Fibroblast of skin of abdomen (primary cell): ENCODE measurements around the gene TMOD2.

Source experiments
- DNase-seq: peaks from one replicate; pipeline ENCODE4 v3.0.0-alpha.2; 2013

TMOD2 gene

DNA sequence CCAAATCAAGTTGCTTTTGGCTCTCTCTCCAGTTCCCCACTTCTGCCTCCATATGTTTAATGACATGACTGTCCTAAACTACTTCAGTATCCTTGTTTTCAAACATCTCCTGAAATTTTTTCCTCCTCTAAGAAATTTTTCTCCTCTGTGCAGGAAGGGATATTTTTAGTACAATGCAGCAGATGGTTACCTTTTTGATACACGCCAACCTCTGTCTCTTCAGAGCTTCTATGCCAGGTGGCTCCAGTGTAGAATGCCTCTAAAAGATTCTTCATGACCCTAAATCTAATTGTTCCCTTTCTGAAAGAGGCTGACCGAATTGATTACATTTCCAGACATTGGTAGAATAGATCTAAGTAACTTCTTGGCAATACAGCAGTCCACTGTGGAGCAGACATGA lies 111.7 kb downstream of the TMOD2 start:
- no peak for DNase-seq

DNA sequence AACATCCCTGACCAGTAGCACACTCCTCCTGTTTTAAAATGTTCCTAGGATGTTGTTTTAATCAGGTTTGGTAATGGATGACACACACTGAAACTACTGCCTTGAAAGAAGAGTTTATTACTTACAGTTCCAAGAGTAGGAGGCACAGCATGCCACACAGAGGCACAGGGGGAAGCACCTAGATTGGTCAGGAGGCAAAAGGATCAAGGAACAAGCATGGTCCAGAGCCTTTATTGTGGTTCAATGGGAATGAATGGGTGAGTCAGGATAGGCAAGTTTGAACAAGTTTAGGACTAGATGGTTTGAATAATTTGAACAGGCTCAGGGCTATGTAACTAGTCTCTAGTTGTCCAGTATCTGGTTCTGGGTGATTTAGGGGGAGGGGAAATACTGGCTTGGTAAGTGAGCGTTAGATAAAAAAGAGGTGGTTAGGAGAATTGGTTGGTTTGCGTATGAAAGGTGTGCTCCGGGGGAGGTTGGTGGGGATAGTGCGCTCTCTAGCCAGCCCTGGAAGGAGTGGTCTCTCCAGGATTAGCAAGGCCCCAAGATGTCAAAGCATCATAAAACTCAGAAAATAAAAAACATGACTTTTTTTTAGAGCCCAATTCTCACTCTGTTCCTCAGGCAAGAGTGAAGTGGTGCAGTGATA lies 113.1 kb downstream of the TMOD2 start:
- peak; percentile 14 for DNase-seq

DNA sequence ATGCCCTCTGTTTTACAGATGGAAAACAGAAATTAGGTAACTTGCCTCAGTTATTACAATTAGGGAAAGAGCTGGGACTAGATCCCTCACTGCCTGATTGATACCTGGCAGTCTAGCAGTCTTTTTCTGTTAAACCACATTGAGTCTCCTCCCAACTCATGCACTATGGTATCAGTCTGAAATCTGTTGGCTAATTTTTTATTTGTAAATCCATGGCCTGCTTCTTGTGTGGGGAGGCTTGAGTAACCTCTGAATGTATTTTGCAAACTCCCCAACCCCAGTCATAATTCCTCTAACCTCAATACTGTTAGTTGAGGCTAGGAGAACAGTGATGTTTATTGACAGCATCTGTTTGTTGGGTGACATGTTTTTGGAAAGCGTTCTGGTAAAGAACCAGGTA lies 113.9 kb downstream of the TMOD2 start:
- no peak for DNase-seq
